Stimulated activated CD4-positive, alpha-beta T cell treated with anti-CD3 and anti-CD28 coated beads, Interleukin-4, amount 100 ng/mL, for 4 hours (primary cell): ENCODE measurements around the gene HNRNPA3.
A peak's percentile ranks its signal among the peaks of the same experiment; 100 is the strongest.
"Not testable (repeated sequence)": the region's sequence is repeated elsewhere in the genome, so short reads cannot be mapped to it uniquely, and the experiment has no call there.

Experiments
- DNase-seq, 2 experiments: peaks; one replicate each; pipeline ENCODE4 v3.0.0-alpha.2; 2020

HNRNPA3 gene

DNA sequence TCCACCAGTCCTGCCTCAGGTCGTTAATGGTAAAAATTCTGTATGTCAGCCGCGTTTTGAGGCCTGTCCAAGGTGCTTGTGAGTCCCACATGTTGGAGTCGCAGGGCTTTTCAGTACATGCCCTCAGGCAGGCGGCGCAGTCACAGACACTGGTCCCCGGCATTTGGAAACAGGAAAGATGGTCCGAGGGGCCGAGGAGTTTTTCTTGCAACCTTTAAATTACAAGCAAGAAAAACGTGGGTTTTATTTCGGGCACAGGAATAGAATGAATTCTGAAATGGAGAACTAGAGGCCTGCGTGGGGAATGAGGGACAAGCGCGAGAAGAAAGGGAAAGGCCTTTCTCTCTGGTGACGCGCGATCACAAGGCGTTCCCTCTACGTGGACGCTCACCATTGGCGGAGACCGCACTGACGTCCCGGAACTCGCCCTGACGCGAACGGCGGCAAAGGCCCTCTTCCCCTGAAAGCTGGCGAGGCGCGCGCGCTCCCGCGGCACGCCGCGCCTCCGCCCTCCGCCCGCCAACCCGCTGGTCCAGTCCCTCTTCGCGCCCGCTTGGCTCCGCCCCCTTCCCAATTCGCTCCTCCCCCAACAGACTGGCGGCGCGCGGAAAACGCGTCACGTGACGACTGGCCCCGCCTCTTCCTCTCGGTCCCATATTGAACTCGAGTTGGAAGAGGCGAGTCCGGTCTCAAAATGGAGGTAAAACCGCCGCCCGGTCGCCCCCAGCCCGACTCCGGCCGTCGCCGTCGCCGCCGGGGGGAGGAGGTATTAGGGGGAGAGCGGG, at the start of gene HNRNPA3:
Gene HNRNPA3 (plus strand): TSS at position 689 of the 785 bp plus-strand sequence. CDS start 6 bp downstream, at position 695.
- DNase-seq, result peak; percentile 99 to 100

DNA sequence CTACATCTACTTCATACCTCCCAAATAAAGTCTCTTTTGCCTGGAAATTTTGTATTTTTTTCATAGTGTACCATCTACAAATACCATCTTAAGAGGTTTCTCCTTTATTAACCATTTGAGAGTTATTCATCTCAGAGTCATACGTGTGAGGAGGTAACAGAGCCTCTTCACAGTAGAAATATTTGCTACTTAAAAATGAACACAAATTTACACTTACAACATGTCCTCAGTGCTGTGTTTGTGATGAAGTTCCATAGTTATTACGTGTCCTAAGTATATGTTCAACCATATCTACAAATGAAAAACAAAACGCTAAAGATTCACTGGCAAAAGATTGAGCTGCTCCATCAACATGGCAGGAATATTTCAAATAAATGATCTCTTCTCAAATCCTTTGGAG, 48.5 kb upstream of the HNRNPA3 start:
- DNase-seq, result no peak

DNA sequence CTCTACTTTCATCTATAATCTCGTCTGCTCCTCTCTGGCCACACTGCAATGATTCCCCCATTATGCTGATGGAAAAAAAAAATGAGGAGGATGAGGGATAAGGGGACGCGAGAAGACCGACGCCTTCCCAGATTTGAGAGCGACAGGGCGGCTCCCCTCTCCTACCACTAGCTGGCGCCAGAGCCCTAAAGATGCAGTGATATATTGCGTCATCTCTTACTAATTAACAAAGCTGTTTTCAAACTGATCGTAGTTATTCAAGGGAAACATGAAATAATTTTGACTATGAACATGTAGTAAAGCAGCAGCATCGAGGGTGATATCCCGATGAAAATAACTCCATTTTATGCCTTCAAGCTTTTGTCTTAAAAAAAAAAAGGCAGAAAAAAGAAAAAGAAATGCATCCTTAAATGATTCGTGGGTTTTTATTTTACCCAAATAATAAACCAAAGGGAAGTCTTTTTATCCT, 48.0 kb upstream of the HNRNPA3 start:
- DNase-seq, result peak; percentile 69 to 70

DNA sequence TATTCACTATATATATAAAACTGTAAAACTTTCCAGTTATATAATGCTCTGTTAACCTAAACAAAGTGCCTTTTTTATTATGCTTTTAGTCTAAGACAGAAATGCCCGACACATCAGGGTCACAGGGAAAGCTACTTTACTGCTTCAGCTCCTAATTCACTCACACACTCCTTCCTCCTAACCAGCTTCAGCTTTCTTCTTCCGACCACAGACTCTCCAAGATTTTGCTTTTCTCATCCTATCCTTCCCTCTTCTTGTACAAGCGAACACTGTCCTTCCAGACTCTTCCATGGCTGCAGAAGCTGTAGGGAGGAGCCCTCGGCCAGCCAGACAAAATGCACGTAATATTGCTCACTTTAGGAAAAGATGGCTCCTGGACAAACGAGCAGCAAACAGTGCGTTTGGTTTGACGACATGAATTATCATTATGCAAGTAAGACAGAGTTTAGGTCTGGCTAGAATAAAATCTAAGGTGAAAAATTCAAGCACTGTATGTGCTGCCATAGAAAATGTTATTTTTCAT, 47.5 kb upstream of the HNRNPA3 start:
- DNase-seq, result no peak

DNA sequence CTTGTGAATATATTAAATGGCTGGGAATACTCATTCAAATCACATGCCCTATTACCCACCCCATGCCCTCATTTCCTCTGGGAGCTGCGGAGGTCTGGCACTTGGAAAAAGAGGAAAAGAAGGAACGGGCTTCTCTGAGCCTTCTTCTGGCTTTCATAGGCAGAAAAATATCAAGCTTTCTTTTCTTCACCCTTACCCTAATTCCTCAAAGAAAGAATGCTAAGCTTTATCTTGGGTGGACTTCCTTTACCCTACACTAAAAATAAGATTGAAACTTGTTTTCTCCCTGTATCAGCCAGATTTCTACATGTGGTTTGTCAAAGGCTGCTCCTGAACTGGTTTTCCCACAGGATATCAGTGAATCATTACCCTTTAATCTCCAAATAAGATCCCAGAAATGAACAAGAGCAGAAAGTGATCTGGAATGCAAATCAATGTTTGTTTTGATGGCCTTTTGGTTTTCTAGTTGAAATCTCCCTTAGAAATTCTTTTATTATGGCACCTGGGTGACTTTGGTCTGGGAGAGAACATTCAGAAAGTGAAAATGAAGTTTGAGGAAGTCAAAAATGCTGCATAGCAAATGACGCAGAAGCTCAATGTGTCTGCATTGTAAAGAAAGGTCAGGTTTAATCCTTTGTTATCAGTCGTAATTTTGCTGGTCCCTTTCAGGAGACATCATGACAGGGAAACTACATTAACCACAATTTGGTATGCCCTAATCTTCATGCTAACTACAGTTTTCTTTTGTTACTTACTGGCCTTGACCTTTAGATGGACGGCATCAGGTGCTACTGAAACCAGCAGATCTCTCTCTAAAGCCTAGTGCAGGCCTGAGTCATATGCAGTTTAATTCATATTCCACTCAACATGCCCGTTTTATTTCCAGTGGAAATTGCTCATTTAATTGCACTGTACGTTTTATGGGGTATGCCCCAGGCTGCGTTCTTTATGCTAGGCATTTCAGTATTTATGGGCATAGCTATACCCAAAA, 46.6 kb upstream of the HNRNPA3 start:
- DNase-seq, result no peak

DNA sequence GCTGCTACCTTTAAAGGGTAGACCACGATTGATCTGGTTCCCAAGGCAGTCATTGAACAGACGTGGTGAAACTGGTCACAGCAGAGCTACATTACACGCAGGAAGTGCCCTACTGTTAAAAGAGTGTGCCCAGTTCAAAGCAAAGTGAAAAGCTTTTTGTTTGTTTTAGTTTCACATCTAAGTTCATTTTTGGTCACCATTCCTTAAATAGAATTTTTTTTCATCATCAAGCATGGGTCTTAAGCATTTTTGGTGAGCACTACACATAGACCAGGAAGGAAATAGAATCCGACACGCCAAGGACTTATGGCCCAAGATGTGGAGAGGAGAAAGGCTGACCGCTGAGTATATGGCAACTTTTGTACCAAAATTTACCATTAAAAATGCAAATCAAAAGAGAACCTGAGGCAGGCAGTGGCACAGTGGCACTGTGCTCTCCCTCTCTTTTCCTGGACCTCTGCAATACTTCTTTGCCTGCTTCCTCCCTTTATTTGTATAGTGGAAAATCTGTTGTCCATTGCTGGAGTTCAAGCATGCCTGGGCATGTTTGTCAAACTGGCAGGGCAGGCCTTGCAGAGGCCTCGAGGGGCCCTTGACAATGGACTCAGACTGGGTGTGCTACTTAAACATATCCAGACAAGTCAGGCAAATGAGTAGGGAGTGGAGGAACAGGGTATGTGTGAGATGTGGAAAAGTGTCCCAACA, 42.6 kb upstream of the HNRNPA3 start:
- no peak for DNase-seq

DNA sequence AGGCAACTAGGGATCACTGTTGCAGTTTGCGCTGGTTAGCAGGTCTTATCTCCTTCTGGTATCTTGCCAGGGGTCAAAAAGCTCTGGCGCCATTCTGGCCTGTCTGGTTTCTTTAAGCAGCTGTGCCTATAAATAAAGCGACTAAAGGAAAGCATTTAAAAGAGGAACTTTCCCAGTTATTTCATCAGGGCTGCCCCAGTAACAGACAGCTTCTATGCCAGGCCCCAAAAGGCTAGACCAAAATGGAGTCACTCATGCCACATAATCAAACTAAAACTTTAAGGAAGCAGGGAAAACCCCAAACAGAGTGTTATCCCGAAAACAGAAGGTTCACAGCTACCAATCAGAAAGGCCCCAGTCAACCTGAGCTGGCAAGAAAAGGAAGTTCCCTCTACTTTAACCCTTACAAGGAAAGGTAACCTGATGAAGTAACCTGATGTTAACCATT, 41.2 kb upstream of the HNRNPA3 start:
- DNase-seq, result no peak

DNA sequence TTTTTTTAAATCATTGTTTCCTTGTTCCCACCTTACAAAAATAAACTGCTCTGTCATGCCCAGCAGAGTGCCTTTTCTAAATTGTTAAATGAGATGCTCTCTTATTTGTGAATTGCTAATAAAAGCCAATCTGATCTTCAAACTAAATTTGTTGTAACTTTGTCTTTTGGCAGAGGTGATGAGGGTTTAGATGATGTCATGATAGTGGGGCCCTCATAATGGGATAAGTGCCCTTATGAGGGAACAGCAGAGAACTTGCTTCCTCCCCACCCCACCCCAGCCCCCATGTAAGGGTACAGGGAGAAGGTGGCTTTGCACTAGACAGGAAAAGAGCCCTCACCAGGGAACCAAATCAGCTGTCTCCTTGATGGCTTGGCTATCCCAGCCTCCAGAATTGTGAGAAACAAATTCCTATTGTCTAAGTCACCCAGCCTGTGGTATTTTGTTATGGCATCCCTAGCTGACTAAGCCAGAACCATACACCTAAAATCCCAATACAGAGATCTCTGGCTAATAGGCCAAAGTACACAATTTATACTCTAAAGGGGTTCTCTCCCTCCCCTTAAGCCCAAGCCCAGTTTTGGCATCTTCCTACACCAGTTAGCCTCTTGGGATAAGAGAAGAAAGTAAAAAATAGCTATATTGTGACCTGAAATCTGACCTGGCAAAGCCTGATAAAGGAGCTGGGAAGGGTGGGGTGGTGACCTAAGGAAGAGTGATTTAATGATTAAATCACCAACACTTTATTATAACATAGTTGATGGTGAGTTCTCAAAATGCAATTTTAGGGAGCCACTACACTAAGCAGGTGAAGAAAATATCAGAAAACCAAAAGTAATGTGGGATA, 40.3 kb upstream of the HNRNPA3 start:
- DNase-seq, result no peak

DNA sequence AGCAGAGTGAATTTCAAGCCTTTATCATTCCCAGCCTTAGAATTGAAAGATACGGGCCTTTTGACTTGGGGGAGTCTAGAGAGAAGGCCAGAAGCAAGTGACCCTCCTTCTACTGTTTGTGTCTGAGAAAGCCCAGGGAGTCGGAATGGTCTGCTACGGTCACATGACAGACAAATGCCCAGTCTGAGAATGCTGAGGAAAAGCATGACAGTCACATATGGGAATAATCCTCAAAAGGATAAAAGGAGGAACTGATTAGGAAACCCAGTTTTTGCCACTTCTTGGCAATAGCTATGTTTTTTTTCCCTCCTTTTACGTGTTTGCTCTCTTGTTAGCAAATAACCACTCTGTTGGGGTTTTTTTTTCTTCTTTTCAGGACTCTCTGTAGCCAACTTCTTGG, 38.1 kb upstream of the HNRNPA3 start:
- DNase-seq, result no peak

DNA sequence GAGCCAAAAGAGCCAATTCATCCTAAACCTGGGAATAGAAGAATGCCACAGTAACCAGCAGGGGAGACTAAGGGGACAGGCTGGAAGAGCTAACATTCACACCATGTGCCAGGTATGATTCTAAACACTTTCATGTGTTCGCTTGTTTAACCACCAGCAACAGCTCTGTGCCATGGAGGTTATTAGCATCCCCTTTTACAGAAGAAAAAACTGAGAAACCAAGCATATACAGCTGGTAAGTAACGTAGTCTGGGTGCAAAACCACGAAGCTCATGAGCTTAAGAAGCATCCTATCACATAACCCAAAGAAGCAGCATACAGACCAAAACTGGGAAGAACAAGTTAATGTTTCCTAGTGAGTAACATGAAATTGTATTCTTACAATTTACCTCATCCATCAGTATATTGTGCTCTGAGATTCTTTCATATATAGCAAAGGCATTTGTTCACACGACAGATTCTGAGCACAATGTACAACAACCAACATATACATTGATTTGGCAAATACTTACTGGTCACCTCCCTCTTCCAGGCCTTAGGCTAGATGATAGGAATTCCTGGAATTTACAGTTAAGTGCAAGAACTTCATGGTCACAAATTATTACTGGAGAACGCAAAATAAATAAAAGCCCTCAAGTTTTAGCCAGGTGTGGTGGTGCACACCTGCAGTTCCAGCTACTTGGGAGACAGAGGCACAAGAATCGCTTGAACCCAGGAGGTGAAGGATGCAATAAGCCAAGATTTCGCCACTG, 36.5 kb upstream of the HNRNPA3 start:
- DNase-seq, result no peak

DNA sequence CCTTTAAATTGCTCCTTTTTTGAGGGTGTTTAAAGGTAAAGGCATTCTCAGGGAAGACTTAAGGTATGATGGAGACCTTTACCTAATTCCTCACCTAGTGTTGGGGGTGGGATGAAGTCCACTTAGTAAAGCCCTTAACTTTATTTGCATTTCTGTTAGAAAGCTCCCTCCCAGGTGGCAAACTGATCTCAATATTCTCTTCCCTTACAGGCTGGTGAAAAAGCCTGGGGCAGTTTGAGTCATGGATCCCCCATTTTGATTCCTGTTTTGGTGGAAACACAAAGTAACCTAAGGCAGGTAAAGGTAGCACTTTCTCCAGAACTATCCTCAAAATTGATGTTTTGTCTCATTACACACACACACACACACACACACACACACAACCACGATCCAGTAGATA, 33.8 kb upstream of the HNRNPA3 start:
- DNase-seq, result no peak

DNA sequence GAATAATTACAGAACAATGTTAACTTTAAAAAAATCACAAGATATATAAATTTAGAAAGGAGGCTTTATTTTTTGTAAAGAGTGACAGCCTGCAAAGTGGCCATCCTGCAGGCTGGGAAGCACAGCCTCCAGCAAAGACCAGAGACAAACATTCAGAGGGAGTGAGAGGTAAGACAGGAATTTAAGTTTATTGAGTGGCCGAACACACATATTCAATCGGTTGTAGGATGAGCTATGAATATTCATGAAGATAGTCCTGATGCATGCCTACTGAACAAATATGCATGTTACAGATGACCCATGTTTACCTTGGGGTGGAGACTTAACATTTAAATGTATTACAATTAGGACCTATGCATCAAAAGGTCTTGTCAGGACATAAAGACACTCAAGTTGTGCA, 33.4 kb upstream of the HNRNPA3 start:
- no peak for DNase-seq

DNA sequence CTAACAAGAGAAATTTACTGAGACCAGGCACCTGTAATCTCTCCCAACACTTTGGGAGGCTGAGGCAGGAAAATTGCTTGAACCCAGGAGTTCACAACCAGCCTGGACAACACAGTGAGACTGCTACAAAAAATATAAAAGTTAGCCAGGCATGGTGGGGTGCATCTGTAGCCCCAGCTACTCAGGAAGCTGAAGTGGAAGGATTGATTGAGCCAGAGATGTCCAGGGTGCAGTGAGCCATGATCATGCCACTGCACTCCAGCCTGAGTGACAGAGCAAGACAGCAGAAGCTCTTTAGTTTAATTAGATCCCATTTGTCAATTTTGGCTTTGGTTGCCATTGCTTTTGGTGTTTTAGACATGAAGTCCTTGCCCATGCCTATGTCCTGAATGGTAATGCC, 32.9 kb upstream of the HNRNPA3 start:
- not testable (repeated sequence) for DNase-seq

DNA sequence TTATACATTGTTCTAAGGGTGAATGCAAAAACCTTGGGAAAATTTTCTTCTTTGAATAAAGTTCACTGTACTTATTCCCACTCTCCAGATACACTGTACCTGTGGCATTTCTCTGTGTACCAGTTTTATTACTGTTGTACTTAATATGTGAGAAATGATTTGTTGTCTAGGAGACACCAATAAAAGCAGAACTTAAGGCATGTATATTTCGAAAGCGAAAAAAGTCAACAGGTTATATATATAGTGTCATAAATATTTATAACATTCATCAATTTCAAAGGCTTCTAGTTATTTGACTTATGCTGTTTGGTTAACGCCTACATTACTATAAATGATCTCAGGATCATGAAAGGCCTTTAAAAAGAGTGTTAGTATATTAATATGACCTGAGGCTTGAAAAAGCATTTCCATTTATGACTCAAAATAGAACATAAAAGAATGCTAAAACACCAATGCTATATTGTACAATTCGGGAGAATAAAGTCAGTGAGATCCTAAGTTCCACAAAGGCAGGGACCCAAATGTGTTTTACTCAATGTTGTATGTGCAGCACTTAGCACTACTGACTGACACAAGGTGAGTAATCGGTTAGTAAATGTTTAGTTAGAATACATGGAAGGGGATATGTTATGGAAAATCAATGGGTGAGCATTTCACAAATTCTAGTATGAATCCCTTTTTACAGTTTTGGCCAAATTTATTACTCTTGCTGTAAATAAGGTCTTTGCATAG, 32.2 kb upstream of the HNRNPA3 start:
- DNase-seq, result no peak

DNA sequence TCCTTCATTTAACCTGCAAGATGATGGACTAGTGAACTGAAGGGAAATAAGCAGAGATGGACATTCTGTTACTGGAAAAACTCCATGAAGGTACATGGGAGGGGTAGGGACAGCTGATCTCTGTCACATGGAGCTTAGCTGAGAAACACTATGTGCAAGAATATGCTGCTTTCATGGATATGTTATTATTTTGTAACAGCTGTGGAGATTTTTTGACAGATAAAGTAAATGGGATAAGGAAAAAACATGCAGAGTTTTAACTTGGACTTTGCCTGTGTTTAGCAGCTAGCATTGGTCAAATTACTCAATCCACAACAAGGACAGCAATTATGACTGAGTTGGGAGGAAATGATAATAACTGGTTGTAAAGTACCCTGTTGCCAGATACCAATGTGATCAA, 28.7 kb upstream of the HNRNPA3 start:
- DNase-seq, result no peak

DNA sequence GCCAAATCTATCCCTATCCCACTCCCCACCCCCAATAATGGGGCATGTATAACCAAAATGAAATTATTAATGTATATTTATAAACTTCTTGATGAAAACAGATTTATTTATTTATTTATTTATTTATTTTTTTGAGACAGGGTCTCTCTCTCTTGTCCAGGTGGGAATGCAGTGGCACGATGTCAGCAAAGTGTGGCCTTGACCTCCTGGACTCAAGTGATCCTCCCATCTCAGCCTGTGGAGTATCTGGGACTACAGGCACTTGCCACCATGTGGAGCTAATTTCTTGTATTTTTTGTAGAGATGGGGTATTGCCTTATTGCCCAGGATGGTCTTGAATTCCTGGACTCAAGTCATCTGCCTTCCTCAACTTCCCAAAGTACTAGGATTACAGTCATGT, 28.0 kb upstream of the HNRNPA3 start:
- no peak for DNase-seq

DNA sequence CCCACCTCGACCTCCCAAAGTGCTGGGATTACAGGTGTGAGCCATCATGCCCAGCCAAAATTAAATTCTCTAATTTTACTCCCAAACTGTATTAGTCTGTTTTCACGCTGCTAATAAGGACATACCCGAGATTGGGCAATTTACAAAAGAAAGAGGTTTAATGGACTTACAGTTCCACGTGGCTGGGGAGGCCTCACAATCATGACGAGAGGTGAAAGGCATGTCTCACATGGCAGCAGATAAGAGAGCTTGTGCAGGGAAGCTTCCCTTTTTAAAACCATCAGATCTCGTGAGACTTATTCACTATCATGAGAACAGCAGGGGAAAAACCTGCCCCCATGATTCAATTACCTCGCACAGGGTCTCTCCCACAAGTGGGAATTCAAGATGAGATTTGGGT, 26.6 kb upstream of the HNRNPA3 start:
- not testable (repeated sequence) for DNase-seq

DNA sequence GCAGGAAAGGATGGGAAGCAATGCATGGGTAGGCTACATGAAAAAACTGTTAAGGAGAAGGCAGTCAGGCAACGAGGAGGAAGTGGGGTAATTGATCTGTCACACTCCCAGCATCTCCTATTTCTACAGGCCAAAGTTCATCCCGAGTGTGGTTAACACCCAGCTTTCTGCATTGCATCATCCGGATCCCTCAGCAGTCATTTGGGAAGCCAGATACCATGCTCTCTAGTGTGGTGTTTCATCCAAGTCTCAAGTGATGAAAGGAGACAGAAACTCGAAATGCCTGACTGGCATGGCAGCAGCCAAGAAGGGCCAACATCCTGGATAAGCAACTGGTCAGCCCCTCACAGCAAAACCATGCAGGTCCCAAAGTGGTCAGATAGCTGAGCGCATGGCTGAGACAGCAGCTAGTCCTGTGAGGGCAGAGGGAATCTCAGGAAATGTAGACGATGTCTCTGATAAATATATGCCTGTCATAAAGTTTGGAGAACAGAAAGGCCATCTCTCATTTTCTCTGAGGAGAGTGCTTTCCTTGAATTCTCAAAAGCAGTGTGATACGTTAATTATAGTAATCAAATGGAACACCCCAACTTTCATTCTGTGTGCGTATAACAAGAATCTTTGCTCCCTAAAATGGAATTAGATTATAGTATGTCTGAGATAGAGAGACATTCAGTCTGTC, 24.8 kb upstream of the HNRNPA3 start:
- no peak for DNase-seq
